ENCODE results near the gene TRIM43B. TPM values are rescaled to one million over a fixed set of nuclear protein-coding genes. Genes with fewer than 3 reads are reported as not detected.

Gene TRIM43B
- not detected in 2 replicates for polyA plus RNA-seq

DNA sequence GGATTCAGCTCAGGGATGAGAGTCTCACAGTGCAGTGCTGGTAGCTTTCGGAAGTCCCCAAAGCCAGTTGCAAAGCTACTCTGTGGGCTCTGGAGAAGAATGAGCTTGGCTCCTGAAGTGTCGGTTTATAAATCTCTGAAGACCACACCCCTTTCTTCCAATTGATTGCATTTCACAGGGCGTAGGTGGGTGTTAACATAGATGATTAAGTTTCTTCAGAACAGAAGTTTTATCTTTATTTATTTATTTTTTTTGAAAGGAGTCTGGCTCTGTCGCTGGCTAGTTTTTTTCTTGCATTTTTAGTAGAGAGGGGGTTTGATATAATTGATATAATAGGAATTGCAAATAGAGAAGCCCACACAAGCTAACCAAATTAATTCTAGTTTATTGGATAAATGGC is at the start of gene TRIM43B:
TRIM43B (minus strand) TSS at position 101 of the 400 bp plus-strand sequence. CDS start 2,040 bp downstream, outside the sequence.

Other genes with a start within 250 kb of the TRIM43B start
- not detected in 2 replicates for gene PROM2, start 210.3 kb downstream of the TRIM43B start, polyA plus RNA-seq
- gene KCNIP3, start 187.4 kb downstream of the TRIM43B start, polyA plus RNA-seq: 4.2 TPM in 1 of 2 replicates, not detected in the other
- gene FAHD2A, start 82.0 kb downstream of the TRIM43B start, polyA plus RNA-seq: 4.8 and 6.2 TPM in 2 replicates
- not detected in 2 replicates for gene TRIM43, start 107.2 kb upstream of the TRIM43B start, polyA plus RNA-seq

Measured in Purkinje cell (primary cell).